NK-92 treated with Interleukin-12 subunit alpha and Interleukin-12 subunit beta, amount 100 ng/mL, for 24 hours (cell line): ENCODE measurements around the gene HSPG2.
A peak's percentile ranks its signal among the peaks of the same experiment; 100 is the strongest.
"Not testable (repeated sequence)": the region's sequence is repeated elsewhere in the genome, so short reads cannot be mapped to it uniquely, and the experiment has no call there.

Experiments used
- DNase-seq: peaks from one replicate; lab custom pipeline; 2025; lab: John Stamatoyannopoulos, UW

Gene HSPG2

DNA sequence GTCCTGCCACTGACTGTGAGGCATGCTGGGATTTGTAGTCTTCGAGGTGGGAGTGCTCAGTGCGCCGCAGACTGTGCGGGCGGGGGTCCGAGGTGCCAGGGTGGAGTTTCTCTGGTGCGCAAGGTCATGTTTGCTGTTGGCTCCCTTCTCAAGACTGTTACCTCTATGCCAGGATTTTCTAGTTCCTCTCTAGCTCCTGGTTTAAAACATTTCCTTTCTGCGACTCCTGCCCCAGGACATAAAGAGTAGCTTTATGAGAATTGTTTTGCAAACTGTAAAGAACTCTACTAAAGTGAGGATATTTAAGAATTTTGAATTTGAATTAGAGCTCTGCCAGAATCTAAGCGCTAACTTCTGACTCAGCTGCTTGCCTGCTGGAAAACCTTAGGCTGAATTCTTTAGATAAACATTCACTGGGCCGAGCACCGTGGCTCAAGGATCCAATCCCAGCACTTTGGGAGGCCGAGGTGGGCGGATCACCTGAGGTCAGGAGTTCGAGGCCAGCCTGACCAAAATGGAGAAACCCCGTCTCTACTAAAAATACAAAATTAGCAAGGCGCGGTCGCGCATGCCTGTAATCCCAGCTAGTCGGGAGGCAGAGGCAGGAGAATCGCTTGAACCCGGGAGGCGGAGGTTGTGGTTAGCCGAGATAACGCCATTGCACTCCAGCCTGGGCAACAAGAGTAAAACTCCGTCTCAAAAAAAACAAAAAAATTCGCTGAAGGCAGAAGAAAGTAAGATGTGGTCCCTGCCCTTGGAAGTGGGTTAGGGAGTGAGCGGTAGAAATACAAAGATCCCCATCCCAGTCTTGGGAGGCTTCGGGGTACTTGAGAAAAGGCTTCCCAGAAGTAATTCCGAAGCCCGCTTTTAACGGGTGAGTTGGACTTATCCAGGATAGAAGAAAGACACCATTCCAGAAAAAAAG is 153.2 kb downstream of the HSPG2 start:
- DNase-seq, result no peak

DNA sequence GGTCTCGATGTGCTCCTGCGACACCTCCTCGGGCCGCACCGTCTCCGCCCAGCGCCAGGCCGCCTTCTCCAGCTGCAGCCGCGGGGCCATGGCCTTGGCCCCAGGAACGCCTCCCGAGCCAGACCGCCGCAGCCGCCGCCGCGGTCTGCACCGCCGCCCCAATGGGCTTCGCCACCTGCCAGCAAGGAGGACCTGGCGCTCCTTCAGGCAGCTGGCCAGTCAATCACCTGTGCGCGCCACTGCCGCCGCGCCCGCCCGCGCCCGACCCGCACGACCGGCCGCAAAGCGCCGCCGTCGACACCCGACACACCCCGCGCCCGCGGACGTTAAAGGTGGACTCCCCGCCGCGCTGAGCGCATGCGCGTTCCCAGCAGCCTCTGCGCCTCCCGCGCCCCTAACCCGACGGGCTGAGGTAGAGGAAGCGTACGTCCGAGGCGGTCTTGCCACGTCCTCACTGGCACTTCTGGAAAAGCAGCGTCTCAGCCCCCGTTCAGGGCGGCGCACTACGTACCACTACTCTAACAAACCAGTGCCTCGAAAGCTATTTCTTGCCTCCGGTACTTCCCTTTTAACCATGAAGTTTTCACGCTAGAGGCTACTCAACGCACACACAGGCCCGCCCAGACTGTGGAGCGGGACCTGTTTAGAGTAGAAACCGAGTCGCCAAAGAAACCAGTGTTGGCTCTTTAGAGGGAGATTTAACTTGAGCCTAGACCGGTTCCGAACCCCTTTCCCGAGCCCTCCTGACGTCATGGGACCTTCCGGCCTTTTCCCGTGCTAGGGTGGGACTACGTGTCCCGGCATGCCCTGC is 154.0 kb downstream of the HSPG2 start, which contains the start of gene USP48:
Gene USP48 (minus strand): TSS at position 282 of the 811 bp plus-strand sequence. CDS start 192 bp downstream, at position 90.
- peak; percentile 97 for DNase-seq

DNA sequence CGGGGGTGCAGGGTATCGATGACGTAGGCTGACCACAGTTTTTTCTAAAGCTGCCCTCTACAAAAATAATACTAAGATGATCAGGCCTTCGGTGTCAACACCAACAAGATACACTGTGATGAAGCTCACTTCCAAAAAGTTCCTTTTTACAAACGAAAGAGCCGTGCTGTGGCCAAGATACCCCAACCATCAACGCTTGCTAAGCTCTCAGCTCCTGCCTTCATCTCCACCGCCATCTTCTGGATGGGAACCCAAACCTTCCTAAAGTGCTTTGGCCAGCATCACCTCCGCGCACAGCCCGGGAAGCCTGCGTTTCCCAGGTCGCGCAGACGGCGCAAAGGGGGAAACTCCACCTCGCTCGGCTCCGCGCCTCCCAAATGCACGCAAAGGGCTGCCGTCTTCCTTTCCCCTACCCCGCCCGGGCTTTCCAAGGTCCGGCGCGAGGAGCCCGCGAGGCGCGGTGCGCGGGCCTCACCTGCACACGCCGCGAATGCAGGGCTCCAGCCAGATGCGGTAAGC is 154.7 kb downstream of the HSPG2 start:
- peak; percentile 51 for DNase-seq

DNA sequence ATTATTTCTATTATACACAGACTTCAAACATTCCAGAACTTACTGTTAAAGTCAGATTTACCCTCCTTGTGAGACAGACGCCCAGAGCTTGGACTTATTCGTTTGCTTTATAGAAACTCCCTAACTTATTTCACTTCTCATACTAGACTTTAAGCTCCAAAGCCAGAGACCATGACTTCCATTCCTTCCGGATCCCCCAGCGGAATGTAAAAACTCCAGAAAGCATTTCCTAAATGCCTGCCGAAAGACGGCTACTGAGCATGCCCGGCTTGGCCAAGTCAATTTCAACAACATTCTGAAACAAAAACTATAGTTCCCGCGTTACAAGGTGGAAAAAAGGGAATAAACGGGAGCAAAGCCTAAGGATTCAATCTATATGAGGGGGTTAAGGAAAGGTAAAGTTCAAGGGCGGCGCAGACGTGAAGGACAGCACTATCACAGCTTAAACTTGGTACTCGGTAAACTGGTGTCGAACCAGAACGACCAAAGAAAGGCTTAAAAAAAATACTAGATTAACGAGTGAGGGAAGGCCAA is 155.2 kb downstream of the HSPG2 start:
- no peak for DNase-seq

DNA sequence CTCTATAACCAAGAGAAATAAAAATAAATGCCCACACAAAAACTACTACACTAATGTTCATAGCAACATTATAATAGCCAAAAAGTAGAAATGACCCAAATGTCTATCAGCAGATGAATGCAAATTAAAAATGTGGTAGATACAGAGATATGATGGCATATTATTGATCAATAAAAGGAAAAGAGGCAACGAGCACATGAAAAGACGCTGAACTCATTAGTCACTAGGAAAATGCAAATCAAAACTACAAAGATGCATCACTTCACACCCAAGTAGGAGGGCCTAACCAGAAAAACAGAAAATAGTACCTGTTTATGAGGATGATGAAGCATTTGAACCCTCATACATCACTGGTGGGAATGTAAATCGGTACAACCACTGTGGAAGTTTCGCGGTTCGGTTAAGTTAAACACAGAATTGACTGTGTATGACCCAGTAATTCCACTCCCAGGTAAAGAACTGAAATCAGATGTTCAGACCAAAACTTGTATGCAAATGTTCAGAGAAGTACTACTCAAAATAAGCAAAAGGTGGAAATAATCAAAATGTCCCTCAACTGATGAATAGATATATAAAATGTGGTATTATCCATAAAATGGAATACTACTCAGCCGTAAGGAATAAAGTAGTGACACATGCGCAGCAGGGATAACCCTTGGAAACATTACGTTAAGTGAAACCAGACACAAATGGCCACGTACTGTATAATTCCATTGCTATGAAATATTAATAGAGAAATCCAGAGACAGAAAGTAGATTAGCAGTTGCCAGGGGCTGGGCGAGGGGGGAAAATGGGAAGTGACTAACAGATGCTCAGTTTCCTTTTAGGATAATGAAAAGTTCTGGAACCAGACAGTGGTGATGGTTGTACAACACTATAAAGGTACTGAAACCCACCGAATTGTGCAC is 157.2 kb downstream of the HSPG2 start:
- no peak for DNase-seq

DNA sequence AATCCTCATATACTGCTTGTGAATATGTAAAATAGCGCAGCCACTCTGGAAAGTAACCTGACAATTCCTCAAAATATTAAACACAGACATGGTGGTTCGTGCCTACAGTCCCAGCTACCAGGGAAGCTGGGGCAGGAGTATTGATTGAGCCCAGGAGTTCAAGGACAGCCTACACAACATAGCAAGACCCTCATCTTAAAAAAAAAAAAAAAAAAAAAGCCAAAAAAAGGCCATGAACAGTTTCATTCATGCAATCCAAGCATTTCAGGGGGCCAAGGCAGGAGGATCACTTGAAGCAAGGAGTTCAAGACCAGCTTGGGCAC is 158.7 kb downstream of the HSPG2 start:
- no peak for DNase-seq

DNA sequence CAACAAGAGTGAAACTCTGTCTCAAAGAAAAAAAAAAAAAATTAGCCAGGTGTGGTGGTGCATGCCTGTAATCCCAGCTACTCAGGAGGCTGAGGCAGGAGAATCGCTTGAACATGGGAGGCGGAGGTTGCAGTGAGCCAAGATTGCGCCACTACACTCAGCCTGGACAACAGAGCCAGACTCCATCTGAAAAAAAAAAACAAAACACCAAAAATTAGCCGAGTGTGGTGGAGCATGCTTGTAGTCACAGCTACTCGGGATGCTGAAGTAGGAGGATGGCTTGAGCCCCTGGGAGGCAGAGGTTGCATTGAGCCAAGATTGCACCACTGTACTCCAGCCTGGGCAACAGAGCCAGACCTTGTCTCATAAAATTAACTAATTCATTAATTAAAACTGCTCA is 160.2 kb downstream of the HSPG2 start:
- not testable (repeated sequence) for DNase-seq

DNA sequence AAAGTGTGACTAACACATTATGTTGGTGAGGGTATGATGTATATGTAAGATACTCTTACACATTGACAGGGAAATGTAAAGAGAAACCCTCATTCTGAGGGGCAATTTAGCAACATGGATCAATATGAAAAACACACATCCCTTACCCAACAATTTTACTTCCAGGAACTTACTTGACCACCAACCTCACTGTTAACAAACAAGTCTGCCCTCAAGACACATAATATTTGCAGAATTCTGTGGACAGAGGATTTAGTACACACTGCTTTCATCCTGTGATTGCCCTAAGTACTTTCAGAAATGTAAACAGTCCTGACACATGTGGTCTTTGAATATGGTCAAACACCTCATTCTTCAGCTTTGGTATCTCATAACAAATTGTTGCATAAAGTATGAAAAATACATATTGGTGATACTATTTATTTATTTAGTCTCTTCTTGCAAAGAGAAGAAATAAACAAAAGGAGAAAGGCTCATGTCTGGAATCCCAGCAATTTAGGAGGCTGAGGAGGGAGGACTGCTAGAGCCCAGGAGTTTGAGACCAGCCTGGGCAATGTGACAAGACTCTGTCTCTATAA is 161.0 kb downstream of the HSPG2 start:
- no peak for DNase-seq

DNA sequence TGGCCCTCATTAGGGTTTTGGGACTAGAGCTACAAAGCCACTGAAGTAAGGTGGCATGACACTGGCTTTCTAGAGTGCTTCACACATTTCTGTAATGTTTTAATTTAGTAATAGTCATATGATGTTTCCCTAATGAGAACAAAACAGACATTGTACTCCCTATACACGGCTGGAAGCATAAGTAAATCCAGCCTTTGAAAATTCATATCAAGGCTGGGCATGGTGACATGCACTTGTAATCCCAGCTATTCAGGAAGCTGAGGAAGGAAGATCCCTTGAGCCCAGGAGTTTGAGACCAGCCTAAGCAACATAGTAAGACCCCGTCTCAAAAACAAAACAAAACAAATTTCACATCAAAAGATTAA is 161.6 kb downstream of the HSPG2 start:
- no peak for DNase-seq

DNA sequence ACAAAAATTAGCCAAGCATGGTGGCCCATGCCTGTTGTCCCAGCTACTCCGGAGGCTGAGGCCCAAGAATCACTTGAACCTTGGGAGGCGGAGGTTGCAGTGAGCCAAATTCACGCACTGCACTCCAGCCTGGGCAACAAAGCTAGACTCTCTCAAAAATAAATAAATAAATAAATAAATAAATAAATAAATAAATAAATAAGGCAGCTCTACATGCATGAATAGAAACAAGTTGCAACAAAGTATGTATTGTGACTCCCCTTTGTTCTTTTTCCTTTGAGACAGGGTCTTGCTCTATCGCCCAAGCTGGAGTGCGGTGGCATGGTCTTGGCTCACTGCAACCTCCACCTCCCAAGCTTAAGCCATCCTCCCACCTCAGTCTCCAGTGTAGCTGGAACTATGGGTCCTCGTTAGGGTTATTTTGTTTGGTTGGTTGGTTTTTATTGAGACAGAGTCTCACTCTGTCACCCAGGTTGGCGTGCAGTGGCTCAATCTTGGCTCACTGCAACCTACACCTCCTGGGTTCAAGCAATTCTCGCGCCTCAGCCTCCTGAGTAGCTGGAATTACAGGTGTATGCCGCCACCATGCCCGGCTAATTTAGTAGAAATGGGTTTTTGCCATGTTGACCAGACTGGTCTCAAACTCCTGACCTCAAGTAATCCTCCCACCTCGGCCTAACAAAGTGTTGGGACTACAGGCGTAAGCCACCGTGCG is 162.1 kb downstream of the HSPG2 start:
- DNase-seq, result no peak

DNA sequence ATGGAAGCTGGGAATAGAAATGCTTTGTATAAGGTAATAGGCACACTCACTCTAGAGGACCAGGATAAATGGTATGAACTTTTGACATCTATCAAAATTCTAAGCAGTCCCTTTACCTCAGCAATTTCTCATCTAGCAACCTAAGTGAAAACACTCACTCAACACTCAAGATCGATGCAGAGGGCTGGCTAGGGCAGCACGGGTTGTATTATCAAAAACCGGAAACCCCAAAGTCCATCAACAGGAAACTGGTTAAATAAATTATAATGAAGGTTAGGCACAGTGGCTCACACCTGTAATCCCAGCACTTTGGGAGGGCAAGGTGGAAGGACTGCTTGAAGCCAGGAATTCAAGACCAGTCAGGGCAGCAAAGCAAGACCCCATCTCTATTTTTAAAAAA is 163.5 kb downstream of the HSPG2 start:
- DNase-seq, result no peak
